ENCODE data around the gene USP7.
"Not testable (repeated sequence)": the region's sequence is repeated elsewhere in the genome, so short reads cannot be mapped to it uniquely, and the experiment has no call there.

USP7 gene

GRCh38 chr16:8919089-8919933, 44.4 kb downstream of the USP7 start:
- Histone ChIP-seq H3K4me3 (ENCODE audit: low read length in 2 of 2) (no peak overlapping the region), H3K9me3 (ENCODE audit: control insufficient read depth in 2 of 2, low read length in 2 of 2) (no peaks in the 10 kb centered on the region), H3K27me3 (ENCODE audit: control insufficient read depth in 2 of 2, insufficient read depth in 2 of 2, low read length in 2 of 2) (no peaks in the 10 kb centered on the region), H3K27ac (ENCODE audit: low read depth in 2 of 2, low read length in 2 of 2) (no peak overlapping the region), H3K36me3 (ENCODE audit: control insufficient read depth in 2 of 2, insufficient read depth in 2 of 2, low read length in 2 of 2) (peaks cover 74 to 75% of the 10 kb centered on the region in 2 donors), H3K4me1 (ENCODE audit: control insufficient read depth in 2 of 2, insufficient read depth in 2 of 2, low read length in 2 of 2) (peaks cover 4 to 16% of the 10 kb centered on the region in 2 donors), H3K9ac (ENCODE audit: low read depth in 1 of 2, low read length in 2 of 2) (no peak overlapping the region)

- not testable (repeated sequence) for H3K27me3 ChIP-seq (ENCODE audit: control insufficient read depth in 2 of 2, insufficient read depth in 2 of 2, low read length in 2 of 2); H3K9ac ChIP-seq (ENCODE audit: low read depth in 1 of 2, low read length in 2 of 2); H3K9me3 ChIP-seq (ENCODE audit: control insufficient read depth in 2 of 2, low read length in 2 of 2); H3K4me3 ChIP-seq (ENCODE audit: low read length in 2 of 2); H3K27ac ChIP-seq (ENCODE audit: low read depth in 2 of 2, low read length in 2 of 2)
- peaks cover 70 to 71% of the 10 kb centered on the region in 2 donors for H3K36me3 ChIP-seq (ENCODE audit: control insufficient read depth in 2 of 2, insufficient read depth in 2 of 2, low read length in 2 of 2)
- peaks cover 2 to 14% of the 10 kb centered on the region in 2 donors for H3K4me1 ChIP-seq (ENCODE audit: control insufficient read depth in 2 of 2, insufficient read depth in 2 of 2, low read length in 2 of 2)
Measured at GRCh38 chr16:8917336-8917735, 46.4 kb downstream of the USP7 start.

GRCh38 chr16:8916541-8917225, 47.0 kb downstream of the USP7 start:
- H3K9me3 ChIP-seq (ENCODE audit: control insufficient read depth in 2 of 2, low read length in 2 of 2), result no peaks in the 10 kb centered on the region
- H3K4me3 ChIP-seq (ENCODE audit: low read length in 2 of 2), result no peak overlapping the region
- no peaks in the 10 kb centered on the region for H3K27me3 ChIP-seq (ENCODE audit: control insufficient read depth in 2 of 2, insufficient read depth in 2 of 2, low read length in 2 of 2)
- peaks cover 66 to 68% of the 10 kb centered on the region in 2 donors for H3K36me3 ChIP-seq (ENCODE audit: control insufficient read depth in 2 of 2, insufficient read depth in 2 of 2, low read length in 2 of 2)
- peaks cover 4 to 20% of the 10 kb centered on the region in 2 donors for H3K4me1 ChIP-seq (ENCODE audit: control insufficient read depth in 2 of 2, insufficient read depth in 2 of 2, low read length in 2 of 2)
- H3K9ac ChIP-seq (ENCODE audit: low read depth in 1 of 2, low read length in 2 of 2), result no peak overlapping the region
- no peak overlapping the region for H3K27ac ChIP-seq (ENCODE audit: low read depth in 2 of 2, low read length in 2 of 2)

- Histone ChIP-seq H3K4me1 (ENCODE audit: control insufficient read depth in 2 of 2, insufficient read depth in 2 of 2, low read length in 2 of 2) (peaks cover 8 to 29% of the 10 kb centered on the region in 2 donors), H3K9ac (ENCODE audit: low read depth in 1 of 2, low read length in 2 of 2) (no peak overlapping the region), H3K4me3 (ENCODE audit: low read length in 2 of 2) (no peak overlapping the region), H3K27me3 (ENCODE audit: control insufficient read depth in 2 of 2, insufficient read depth in 2 of 2, low read length in 2 of 2) (no peaks in the 10 kb centered on the region), H3K9me3 (ENCODE audit: control insufficient read depth in 2 of 2, low read length in 2 of 2) (no peaks in the 10 kb centered on the region), H3K27ac (ENCODE audit: low read depth in 2 of 2, low read length in 2 of 2) (no peak overlapping the region), H3K36me3 (ENCODE audit: control insufficient read depth in 2 of 2, insufficient read depth in 2 of 2, low read length in 2 of 2) (peaks cover 67% of the 10 kb centered on the region in 2 donors)
Measured at GRCh38 chr16:8915722-8916301, 47.9 kb downstream of the USP7 start.

- H3K9me3 ChIP-seq (ENCODE audit: control insufficient read depth in 2 of 2, low read length in 2 of 2), result no peaks in the 10 kb centered on the region
- no peak overlapping the region for H3K4me3 ChIP-seq (ENCODE audit: low read length in 2 of 2)
- no peaks in the 10 kb centered on the region for H3K27me3 ChIP-seq (ENCODE audit: control insufficient read depth in 2 of 2, insufficient read depth in 2 of 2, low read length in 2 of 2)
- no peak overlapping the region for H3K9ac ChIP-seq (ENCODE audit: low read depth in 1 of 2, low read length in 2 of 2)
- peaks cover 8 to 30% of the 10 kb centered on the region in 2 donors for H3K4me1 ChIP-seq (ENCODE audit: control insufficient read depth in 2 of 2, insufficient read depth in 2 of 2, low read length in 2 of 2)
- H3K27ac ChIP-seq (ENCODE audit: low read depth in 2 of 2, low read length in 2 of 2), result no peak overlapping the region
- H3K36me3 ChIP-seq (ENCODE audit: control insufficient read depth in 2 of 2, insufficient read depth in 2 of 2, low read length in 2 of 2), result peaks cover 62 to 64% of the 10 kb centered on the region in 2 donors
Measured at GRCh38 chr16:8914098-8914497, 49.6 kb downstream of the USP7 start.

GRCh38 chr16:8912793-8913192, 50.9 kb downstream of the USP7 start:
- H3K36me3 ChIP-seq (ENCODE audit: control insufficient read depth in 2 of 2, insufficient read depth in 2 of 2, low read length in 2 of 2), result peaks cover 66 to 71% of the 10 kb centered on the region in 2 donors
- H3K4me3 ChIP-seq (ENCODE audit: low read length in 2 of 2), result no peak overlapping the region
- H3K27ac ChIP-seq (ENCODE audit: low read depth in 2 of 2, low read length in 2 of 2), result no peak overlapping the region
- no peak overlapping the region for H3K9ac ChIP-seq (ENCODE audit: low read depth in 1 of 2, low read length in 2 of 2)
- no peaks in the 10 kb centered on the region for H3K9me3 ChIP-seq (ENCODE audit: control insufficient read depth in 2 of 2, low read length in 2 of 2)
- H3K27me3 ChIP-seq (ENCODE audit: control insufficient read depth in 2 of 2, insufficient read depth in 2 of 2, low read length in 2 of 2), result no peaks in the 10 kb centered on the region
- H3K4me1 ChIP-seq (ENCODE audit: control insufficient read depth in 2 of 2, insufficient read depth in 2 of 2, low read length in 2 of 2), result peaks cover 8 to 40% of the 10 kb centered on the region in 2 donors

GRCh38 chr16:8910811-8911210, 52.9 kb downstream of the USP7 start:
- H3K4me1 ChIP-seq (ENCODE audit: control insufficient read depth in 2 of 2, insufficient read depth in 2 of 2, low read length in 2 of 2), result peaks cover 8 to 40% of the 10 kb centered on the region in 2 donors
- peaks cover 68 to 77% of the 10 kb centered on the region in 2 donors for H3K36me3 ChIP-seq (ENCODE audit: control insufficient read depth in 2 of 2, insufficient read depth in 2 of 2, low read length in 2 of 2)
- peak overlapping the region in 1 of 2 donors; percentile 56 for H3K27ac ChIP-seq (ENCODE audit: low read depth in 2 of 2, low read length in 2 of 2)
- H3K9me3 ChIP-seq (ENCODE audit: control insufficient read depth in 2 of 2, low read length in 2 of 2), result no peaks in the 10 kb centered on the region
- no peak overlapping the region for H3K9ac ChIP-seq (ENCODE audit: low read depth in 1 of 2, low read length in 2 of 2)
- no peaks in the 10 kb centered on the region for H3K27me3 ChIP-seq (ENCODE audit: control insufficient read depth in 2 of 2, insufficient read depth in 2 of 2, low read length in 2 of 2)
- no peak overlapping the region for H3K4me3 ChIP-seq (ENCODE audit: low read length in 2 of 2)

GRCh38 chr16:8908810-8909468, 54.8 kb downstream of the USP7 start:
- no peak overlapping the region for H3K4me3 ChIP-seq (ENCODE audit: low read length in 2 of 2)
- H3K27me3 ChIP-seq (ENCODE audit: control insufficient read depth in 2 of 2, insufficient read depth in 2 of 2, low read length in 2 of 2), result no peaks in the 10 kb centered on the region
- H3K4me1 ChIP-seq (ENCODE audit: control insufficient read depth in 2 of 2, insufficient read depth in 2 of 2, low read length in 2 of 2), result peaks cover 8 to 36% of the 10 kb centered on the region in 2 donors
- peaks cover 68 to 77% of the 10 kb centered on the region in 2 donors for H3K36me3 ChIP-seq (ENCODE audit: control insufficient read depth in 2 of 2, insufficient read depth in 2 of 2, low read length in 2 of 2)
- H3K9ac ChIP-seq (ENCODE audit: low read depth in 1 of 2, low read length in 2 of 2), result no peak overlapping the region
- H3K27ac ChIP-seq (ENCODE audit: low read depth in 2 of 2, low read length in 2 of 2), result no peak overlapping the region
- H3K9me3 ChIP-seq (ENCODE audit: control insufficient read depth in 2 of 2, low read length in 2 of 2), result no peaks in the 10 kb centered on the region

- Histone ChIP-seq H3K27ac (ENCODE audit: low read depth in 2 of 2, low read length in 2 of 2) (no peak overlapping the region), H3K4me1 (ENCODE audit: control insufficient read depth in 2 of 2, insufficient read depth in 2 of 2, low read length in 2 of 2) (peaks cover 5 to 27% of the 10 kb centered on the region in 2 donors), H3K4me3 (ENCODE audit: low read length in 2 of 2) (no peak overlapping the region), H3K27me3 (ENCODE audit: control insufficient read depth in 2 of 2, insufficient read depth in 2 of 2, low read length in 2 of 2) (no peaks in the 10 kb centered on the region), H3K9me3 (ENCODE audit: control insufficient read depth in 2 of 2, low read length in 2 of 2) (no peaks in the 10 kb centered on the region), H3K9ac (ENCODE audit: low read depth in 1 of 2, low read length in 2 of 2) (no peak overlapping the region), H3K36me3 (ENCODE audit: control insufficient read depth in 2 of 2, insufficient read depth in 2 of 2, low read length in 2 of 2) (peaks cover 81 to 89% of the 10 kb centered on the region in 2 donors)
Measured at GRCh38 chr16:8907096-8907495, 56.6 kb downstream of the USP7 start.

All from mucosa of rectum (tissue), 2 donors.